Measurements from ENCODE around the gene RNF207.

RNF207 gene

DNA sequence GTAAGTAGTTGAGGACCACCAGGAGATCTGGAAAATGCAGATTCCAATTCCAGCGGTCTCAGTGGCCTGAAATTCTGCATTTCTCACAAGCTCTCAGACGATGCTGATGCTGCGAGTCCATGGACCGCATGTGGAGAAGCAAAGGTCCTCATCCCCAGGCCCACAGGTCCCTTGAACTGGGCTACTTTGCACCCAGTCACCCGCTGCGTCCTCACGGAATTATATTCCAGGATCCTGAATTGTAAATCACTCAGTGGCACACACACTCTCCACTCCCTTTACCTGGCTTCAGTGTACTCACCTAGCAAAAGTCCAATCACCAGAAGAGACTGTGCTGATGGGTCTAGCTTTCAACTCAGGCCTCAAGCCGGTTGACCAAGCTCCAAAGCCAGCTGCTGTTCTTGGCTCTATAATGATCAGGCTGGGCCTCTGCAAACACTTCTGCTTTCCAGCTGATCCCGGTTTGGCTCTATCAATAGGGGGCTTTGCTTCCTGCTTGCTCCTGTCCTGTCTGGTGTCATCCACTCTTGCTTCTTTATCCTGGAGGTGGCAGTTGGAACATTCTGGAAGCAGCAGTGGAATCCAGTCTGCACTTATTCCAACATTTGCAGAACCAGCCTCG lies 5.6 kb upstream of the RNF207 start:
- DNase-seq (ENCODE audit: low read depth) = no peak
- H3K4me3 ChIP-seq (ENCODE audit: low read length) = peak overlapping the region; percentile 98
- no peak for TF ChIP-seq CTCF (IDR thresholded peaks at IDR 0.05; ENCODE audit: insufficient read depth, low read depth, low read length, missing control alignments)

GRCh38 chr1:6202256-6202655 lies 3.7 kb upstream of the RNF207 start:
- DNase-seq (ENCODE audit: low read depth) = no peak
- no peak overlapping the region for H3K4me3 ChIP-seq (ENCODE audit: low read length)
- TF ChIP-seq CTCF (IDR thresholded peaks at IDR 0.05; ENCODE audit: insufficient read depth, low read depth, low read length, missing control alignments) = no peak

- H3K4me3 ChIP-seq (ENCODE audit: low read length) = peak overlapping the region; percentile 48
- TF ChIP-seq CTCF (IDR thresholded peaks at IDR 0.05; ENCODE audit: insufficient read depth, low read depth, low read length, missing control alignments) = no peak
- DNase-seq (ENCODE audit: low read depth) = no peak
Observed at GRCh38 chr1:6206520-6206855, 569 bp downstream of the RNF207 start.

DNA sequence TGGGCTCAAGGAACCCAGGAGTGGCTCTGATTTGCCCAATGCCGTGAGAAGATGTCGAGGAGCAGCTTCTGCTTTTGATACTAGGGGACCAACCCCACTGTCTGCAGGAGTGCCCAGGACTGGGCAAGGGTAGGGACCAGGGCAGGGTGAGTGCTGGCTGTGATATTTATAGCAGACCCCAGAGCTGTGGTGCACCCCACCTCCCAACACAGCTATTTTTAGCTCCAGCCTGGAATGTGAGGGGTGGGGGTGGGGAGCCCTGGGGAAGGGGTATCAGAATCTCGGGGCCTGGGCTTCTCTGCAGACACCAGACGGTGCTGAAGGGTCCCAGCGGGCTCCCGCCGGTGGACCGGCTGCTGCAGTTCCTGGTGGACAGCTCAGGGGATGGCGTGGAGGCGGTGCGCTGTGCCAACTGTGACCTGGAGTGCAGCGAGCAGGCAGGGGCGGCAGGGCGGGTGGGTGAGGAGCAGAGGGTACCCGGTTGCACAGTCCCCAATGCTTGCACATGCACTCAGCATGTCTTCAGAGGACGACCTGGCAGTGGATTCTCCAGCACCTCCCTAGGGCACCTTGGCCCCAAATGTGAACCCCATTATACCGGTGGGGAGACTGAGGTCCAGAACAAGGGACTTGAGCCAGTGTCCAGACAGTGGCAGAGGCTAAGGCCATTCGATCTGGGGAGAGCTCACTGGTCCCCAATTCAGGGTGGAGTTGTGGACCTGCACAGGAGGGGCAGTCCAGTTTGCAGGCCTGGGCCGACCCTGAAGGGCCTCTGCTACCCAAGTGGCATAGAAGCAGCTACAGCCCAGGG lies 1.4 kb downstream of the RNF207 start:
- no peak for TF ChIP-seq CTCF (IDR thresholded peaks at IDR 0.05; ENCODE audit: insufficient read depth, low read depth, low read length, missing control alignments)
- H3K4me3 ChIP-seq (ENCODE audit: low read length) = no peak overlapping the region

GRCh38 chr1:6207921-6208320 lies 2.0 kb downstream of the RNF207 start:
- TF ChIP-seq CTCF (IDR thresholded peaks at IDR 0.05; ENCODE audit: insufficient read depth, low read depth, low read length, missing control alignments) = no peak
- no peak for DNase-seq (ENCODE audit: low read depth)
- no peak overlapping the region for H3K4me3 ChIP-seq (ENCODE audit: low read length)

More for the DNA sequence above, 1.4 kb downstream of the RNF207 start:
- DNase-seq (ENCODE audit: low read depth) = no peak

- H3K4me3 ChIP-seq (ENCODE audit: low read length) = peak overlapping the region; percentile 25
- peak; percentile 33 for DNase-seq (ENCODE audit: low read depth)
- peak; percentile 29 for TF ChIP-seq CTCF (IDR thresholded peaks at IDR 0.05; ENCODE audit: insufficient read depth, low read depth, low read length, missing control alignments)
Observed at GRCh38 chr1:6208723-6209660, 3.1 kb downstream of the RNF207 start.
